WTC11 (cell line): Measurements from ENCODE around the gene C4orf33. TPM values are rescaled to one million over a fixed set of nuclear protein-coding genes. Genes with fewer than 3 reads are reported as not detected.
"Not testable (repeated sequence)": the region's sequence is repeated elsewhere in the genome, so short reads cannot be mapped to it uniquely, and the experiment has no call there.

Experiments
- ATAC-seq: fragments of 200-7000 bp; cut with Tn5 transposase; 2 replicates; pipeline ENCODE4 v1.10.0; 2021; ENCODE audit warnings: mild to moderate bottlenecking, moderate library complexity
- CTCF ChIA-PET: fragments of 300-600 bp; sonication (Branson Sonifier 250); formaldehyde crosslinking; loops from one replicate; lab custom pipeline; 2021; ENCODE audit warnings: antibody characterized with exemption; lab: Charles Lee
- POLR2A ChIA-PET: fragments of 350-600 bp; sonication (Branson Sonifier 250); formaldehyde crosslinking; loops from one replicate; lab custom pipeline; 2021; ENCODE audit warnings: antibody characterized with exemption; lab: Charles Lee
- DNase-seq: peaks from one replicate; pipeline ENCODE4 v3.0.0; 2021; ENCODE audit warnings: low spot score
- H3K27ac Mint-ChIP-seq: 2 replicates; pipeline ENCODE4 v1.8.0; 2021; ENCODE audit warnings: mixed read lengths
- H3K27me3 Mint-ChIP-seq: 2 replicates; pipeline ENCODE4 v1.8.0; 2021; ENCODE audit warnings: low read depth, mild to moderate bottlenecking, moderate library complexity, mixed read lengths
- H3K36me3 Mint-ChIP-seq: 2 replicates; pipeline ENCODE4 v1.8.0; 2021; ENCODE audit warnings: mixed read lengths
- H3K4me1 Mint-ChIP-seq: 2 replicates; pipeline ENCODE4 v1.8.0; 2022; ENCODE audit warnings: mixed read lengths
- H3K4me3 Mint-ChIP-seq: 2 replicates; pipeline ENCODE4 v1.8.0; 2021; ENCODE audit warnings: mild to moderate bottlenecking, moderate library complexity, mixed read lengths
- H3K9me3 Mint-ChIP-seq: 2 replicates; pipeline ENCODE4 v1.8.0; 2021; ENCODE audit warnings: mixed read lengths
- AFF4 ChIP-seq: sonication (generic); formaldehyde crosslinking; IDR thresholded peaks from 2 replicates; pipeline ENCODE4 v1.8.1; 2023; ENCODE audit warnings: mild to moderate bottlenecking, missing genetic modification reagents, borderline replicate concordance
- GRHL2 ChIP-seq: fragments of 250-450 bp; sonication (Bioruptor Pico); IDR thresholded peaks from 2 replicates; pipeline ENCODE4 v1.8.0; 2022; ENCODE audit warnings: mild to moderate bottlenecking, moderate library complexity; ENCODE audit not compliant: insufficient replicate concordance, severe bottlenecking
- IRF2 ChIP-seq: sonication (generic); formaldehyde crosslinking; IDR thresholded peaks from 2 replicates; pipeline ENCODE4 v1.8.0; 2022; ENCODE audit warnings: low read depth, missing genetic modification reagents, borderline replicate concordance
- NR3C1 ChIP-seq: sonication (generic); formaldehyde crosslinking; conservative IDR thresholded peaks from 2 replicates; pipeline ENCODE4 v1.8.1; 2023; ENCODE audit warnings: low read depth, mild to moderate bottlenecking, missing genetic modification reagents
- PRDM15 ChIP-seq: sonication (generic); formaldehyde crosslinking; IDR thresholded peaks from 2 replicates; pipeline ENCODE4 v1.8.0; 2022; ENCODE audit warnings: missing genetic modification reagents
- PREB ChIP-seq: sonication (generic); formaldehyde crosslinking; IDR thresholded peaks from 2 replicates; pipeline ENCODE4 v1.8.1; 2022; ENCODE audit warnings: mild to moderate bottlenecking, missing genetic modification reagents, moderate library complexity, borderline replicate concordance
- ZNF281 ChIP-seq: sonication (generic); formaldehyde crosslinking; IDR thresholded peaks from 2 replicates; pipeline ENCODE4 v1.8.0; 2023; ENCODE audit warnings: mild to moderate bottlenecking, missing genetic modification reagents
- ZNF425 ChIP-seq: fragments of 250-450 bp; sonication (Bioruptor Pico); conservative IDR thresholded peaks from 2 replicates; pipeline ENCODE4 v1.9.0; 2021; ENCODE audit warnings: mild to moderate bottlenecking
- total RNA-seq: library from RNA; stranded (reverse); gene quantifications from 3 replicates; pipeline ENCODE4 v1.2.3, GENCODE V29; 2021

The C4orf33 gene
- total RNA-seq, 1 experiment from 2014 or later = 6.9 TPM

GRCh38 chr4:129113919-129114318 is 18.0 kb downstream of the C4orf33 start:
- TF ChIP-seq AFF4 (CRISPR knock-in tag) (no peak), GRHL2 (CRISPR knock-in tag) (no peak), PRDM15 (CRISPR knock-in tag) (no peak), ZNF425 (CRISPR knock-in tag) (no peak), ZNF281 (no peak), IRF2 (CRISPR knock-in tag) (no peak), NR3C1 (CRISPR knock-in tag) (no peak), PREB (no peak)
- TF ChIP-seq, all 79 proteins: peak for 0
- CTCF ChIA-PET = no interaction called here
- Mint-ChIP-seq H3K27ac (peak overlapping the region; percentile 19), H3K4me3 (no peak overlapping the region), H3K4me1 (peaks cover 23% of the 10 kb centered on the region), H3K9me3 (no peaks in the 10 kb centered on the region), H3K36me3 (no peaks in the 10 kb centered on the region), H3K27me3 (no peaks in the 10 kb centered on the region)
- POLR2A ChIA-PET = no interaction called here
- DNase-seq (no peak), ATAC-seq (peak; percentile 57)

GRCh38 chr4:129117705-129118104 is 21.8 kb downstream of the C4orf33 start:
- ATAC-seq (no peak), DNase-seq (no peak)
- CTCF ChIA-PET = no interaction called here
- TF ChIP-seq ZNF281 = no peak
- POLR2A ChIA-PET = no interaction called here
- no peak overlapping the region for H3K27ac Mint-ChIP-seq
- H3K27me3 Mint-ChIP-seq = no peaks in the 10 kb centered on the region; the same call in 1 of the 2 replicates
- H3K36me3 Mint-ChIP-seq = no peaks in the 10 kb centered on the region
- no peak overlapping the region for H3K4me3 Mint-ChIP-seq
- no peaks in the 10 kb centered on the region for H3K9me3 Mint-ChIP-seq
- H3K4me1 Mint-ChIP-seq = peaks cover 17% of the 10 kb centered on the region

- H3K27me3 Mint-ChIP-seq, H3K4me3 Mint-ChIP-seq, ATAC-seq, DNase-seq, H3K4me1 Mint-ChIP-seq, POLR2A ChIA-PET, CTCF ChIA-PET, H3K27ac Mint-ChIP-seq: not testable (repeated sequence)
- H3K36me3 Mint-ChIP-seq = peaks cover 10% of the 10 kb centered on the region
- peaks cover 22% of the 10 kb centered on the region for H3K9me3 Mint-ChIP-seq
Measured at GRCh38 chr4:129126614-129127013, 30.7 kb downstream of the C4orf33 start.
